NCI-H1436 treated with DMSO at 0.1 percent for 48 hours (cell line): ENCODE measurements around the gene OR52A5.
"Not testable (repeated sequence)": the region's sequence is repeated elsewhere in the genome, so short reads cannot be mapped to it uniquely, and the experiment has no call there.

Source experiments
- DNase-seq: peaks from one replicate; lab custom pipeline; 2025; lab: John Stamatoyannopoulos, UW

The OR52A5 gene

DNA sequence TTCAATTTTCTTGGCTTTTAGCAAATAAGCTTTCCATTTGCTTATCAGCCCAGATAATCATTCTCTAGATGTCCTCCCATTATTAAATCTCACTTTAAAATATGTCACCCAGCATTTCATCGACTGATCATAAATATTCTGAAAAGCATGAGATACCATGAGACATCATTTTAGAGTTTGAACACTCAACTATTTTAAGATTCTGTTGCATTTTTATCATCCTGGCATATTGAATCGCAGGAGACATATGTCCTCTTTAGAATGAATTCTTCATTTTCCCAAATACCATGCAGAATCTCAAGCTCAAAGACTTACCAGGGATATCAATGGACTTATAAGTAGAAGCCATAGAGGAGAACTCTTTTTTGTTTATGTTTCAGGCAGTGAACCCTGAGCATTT is at the start of gene OR52A5:
TSS of gene OR52A5 (minus strand) at position 361 of the 400 bp plus-strand sequence. CDS start 5,714 bp downstream, outside the sequence.
- DNase-seq = no peak

DNA sequence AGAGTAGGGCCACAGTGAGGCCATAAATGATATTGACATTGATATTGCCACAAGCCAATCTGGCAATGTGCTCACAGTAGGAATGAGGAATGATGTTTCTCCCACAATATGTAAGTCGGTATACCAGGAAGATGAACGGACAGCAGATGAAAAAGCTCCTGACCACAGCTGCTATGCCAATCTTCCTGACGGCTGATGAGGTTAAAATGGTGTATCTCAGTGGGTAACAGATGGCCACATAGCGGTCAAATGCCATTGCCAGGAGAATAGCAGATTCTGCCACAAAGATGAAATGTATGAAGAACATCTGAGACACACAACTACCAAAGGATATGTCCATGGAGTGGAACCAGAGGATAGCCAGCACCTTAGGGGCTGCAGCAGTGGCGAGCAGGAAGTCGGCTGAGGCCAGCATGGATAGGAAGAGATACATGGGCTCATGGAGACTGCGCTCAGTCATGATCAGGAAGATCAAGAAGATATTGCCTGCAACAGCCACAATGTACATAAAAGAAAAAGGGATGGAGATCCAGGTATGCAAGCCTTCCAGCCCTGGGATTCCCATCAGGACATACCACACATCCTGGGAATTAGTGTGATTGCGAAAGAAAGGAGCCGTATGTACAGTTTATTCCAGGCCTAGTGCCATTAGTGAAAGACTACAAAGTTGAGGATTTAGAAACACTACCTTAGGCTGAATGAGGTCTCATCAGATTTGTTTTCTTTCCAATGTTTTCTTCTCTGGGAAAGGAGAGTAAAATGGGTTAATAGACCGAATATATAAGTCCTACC is 40.1 kb upstream of the OR52A5 start:
- no peak for DNase-seq

GRCh38 chr11:5174934-5175333 is 36.8 kb upstream of the OR52A5 start:
- DNase-seq = no peak

GRCh38 chr11:5171856-5172255 is 33.7 kb upstream of the OR52A5 start:
- DNase-seq = no peak

GRCh38 chr11:5165898-5166297 is 27.7 kb upstream of the OR52A5 start:
- not testable (repeated sequence) for DNase-seq

GRCh38 chr11:5164807-5165206 is 26.7 kb upstream of the OR52A5 start:
- not testable (repeated sequence) for DNase-seq

DNA sequence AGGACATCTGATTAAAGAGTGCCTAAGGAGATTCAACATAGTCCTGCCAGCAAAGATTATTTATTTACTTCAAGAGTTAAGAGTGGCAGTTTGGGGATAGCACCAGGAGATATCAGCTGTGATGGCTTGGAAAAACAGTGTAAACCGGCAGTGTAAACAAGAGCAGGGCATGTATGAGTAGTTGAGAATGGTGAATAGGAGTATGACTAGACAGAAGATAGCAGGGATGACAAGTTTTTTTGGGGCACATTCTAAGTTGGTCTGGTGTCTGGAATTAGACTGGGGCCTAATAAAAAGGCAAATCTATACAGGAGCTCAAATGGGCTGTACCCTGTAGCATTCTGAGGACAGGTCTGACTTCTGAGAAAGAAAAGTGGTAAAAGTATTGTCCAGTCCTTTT is 22.9 kb upstream of the OR52A5 start:
- not testable (repeated sequence) for DNase-seq

- not testable (repeated sequence) for DNase-seq
Measured at GRCh38 chr11:5160217-5160616, 22.1 kb upstream of the OR52A5 start.

DNA sequence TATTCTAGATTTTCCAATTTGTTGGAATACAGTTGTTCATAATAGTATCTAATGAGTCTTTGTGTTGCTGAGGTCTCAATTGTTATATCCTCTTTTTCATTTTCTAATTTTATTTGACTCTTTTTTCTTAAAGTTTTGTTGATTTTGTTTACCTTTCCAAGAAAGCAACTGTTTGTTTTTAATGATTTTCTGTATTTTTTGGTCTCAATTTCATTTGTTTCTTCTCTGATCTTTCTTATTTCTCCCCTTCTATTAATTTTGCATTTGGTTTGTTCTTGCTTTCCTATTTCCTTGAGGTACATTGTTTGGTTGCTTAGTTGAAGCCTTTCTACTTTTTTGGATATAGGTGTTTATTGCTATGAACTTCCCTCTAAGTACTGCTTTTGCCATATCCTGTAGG is 21.6 kb upstream of the OR52A5 start:
- no peak for DNase-seq

DNA sequence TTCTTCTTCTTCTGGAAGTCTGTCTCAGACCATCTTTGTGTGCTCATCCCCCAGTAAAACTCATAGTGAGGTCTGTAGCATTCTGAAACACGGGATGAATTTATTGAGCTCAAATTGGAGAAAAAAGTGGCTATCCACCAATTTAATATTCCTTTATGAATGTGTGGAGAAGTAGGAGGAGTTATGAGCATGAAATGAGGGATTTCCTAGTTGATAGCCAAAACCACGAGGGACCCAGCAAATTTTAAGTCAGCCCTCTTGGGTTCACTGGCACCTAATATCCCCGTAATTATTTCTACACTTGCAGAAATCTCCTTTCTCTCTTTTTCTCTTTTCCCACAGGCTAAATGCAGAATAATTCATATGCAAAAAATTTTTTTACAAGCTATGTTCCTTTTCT is 16.5 kb upstream of the OR52A5 start, which contains the start of gene OR52A1:
TSS of gene OR52A1 (minus strand) at position 101 of the 400 bp plus-strand sequence. CDS start 2,388 bp downstream, outside the sequence.
- no peak for DNase-seq

DNA sequence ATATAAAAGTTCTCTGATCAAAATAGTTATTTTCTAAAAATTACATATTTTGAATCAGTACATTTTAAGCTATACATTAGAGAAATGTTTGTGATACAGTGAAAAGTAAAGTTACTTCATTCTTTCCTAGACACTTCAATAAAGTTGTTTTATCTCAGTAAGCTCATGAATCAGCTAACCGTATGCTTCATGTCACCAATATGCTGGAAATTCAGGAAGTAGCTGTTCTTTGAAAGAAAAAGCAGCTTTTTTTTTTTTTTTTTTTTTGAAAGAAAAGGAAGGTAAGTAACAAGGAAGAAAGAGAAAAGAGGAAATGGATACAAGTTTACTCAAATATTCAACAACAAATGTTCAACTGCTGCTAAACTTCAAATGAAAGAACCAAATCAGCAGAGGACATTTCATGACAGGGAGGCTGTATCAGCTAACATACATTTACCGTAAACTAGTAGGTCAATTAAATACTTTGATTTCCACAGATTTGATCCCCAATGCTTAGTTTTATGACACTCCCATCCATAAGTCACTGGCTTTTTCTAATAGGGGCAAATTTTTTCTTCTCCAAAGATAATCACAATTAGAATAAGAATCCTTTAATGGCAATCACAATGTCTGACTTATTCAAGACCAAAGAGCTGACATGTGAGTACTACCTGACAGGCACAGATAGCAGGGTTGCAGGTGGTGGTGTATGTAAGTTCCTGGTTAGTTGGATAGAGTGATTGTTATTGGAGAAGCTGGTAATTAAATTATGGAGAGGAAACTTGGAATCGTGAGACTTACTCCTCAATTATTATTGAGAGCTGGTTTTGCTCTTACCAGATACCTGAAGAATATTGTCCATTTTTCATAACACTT is 15.6 kb upstream of the OR52A5 start:
- no peak for DNase-seq

GRCh38 chr11:5151713-5152153 is 13.6 kb upstream of the OR52A5 start:
- DNase-seq = no peak

DNA sequence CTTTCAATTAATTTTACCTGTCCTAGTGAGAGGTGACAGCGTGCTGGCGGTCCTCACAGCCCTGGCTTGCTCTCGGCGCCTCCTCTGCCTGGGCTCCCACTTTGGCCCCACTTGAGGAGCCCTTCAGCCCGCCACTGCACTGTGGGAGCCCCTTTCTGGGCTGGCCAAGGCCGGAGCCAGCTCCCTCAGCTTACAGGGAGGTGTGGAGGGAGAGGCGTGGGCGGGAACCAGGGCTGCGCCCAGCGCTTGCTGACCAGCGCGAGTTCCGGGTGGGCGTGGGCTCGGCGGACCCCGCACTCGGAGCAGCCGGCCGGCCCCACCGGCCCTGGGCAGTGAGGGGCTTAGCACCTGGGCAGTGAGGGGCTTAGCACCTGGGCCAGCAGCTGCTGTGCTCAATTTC is 6.0 kb upstream of the OR52A5 start:
- not testable (repeated sequence) for DNase-seq

DNA sequence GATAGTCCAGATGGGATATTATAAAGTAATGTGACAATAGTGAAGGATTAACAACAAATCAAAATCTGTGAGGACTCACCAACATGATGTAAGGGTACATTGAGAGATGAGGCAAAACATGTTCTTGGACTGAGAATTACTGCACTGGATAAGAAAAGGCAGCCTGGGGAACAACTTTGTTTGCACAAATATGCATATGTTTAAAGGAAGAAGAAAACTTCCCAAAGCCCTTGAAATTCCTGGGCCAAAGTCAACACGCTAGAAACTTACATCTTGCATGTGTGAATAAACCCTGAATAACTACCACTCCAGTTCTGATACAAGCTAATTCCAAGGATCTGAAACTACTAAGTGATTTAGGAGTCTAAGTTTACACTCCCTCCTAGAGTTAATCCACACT is 1.1 kb downstream of the OR52A5 start:
- no peak for DNase-seq

DNA sequence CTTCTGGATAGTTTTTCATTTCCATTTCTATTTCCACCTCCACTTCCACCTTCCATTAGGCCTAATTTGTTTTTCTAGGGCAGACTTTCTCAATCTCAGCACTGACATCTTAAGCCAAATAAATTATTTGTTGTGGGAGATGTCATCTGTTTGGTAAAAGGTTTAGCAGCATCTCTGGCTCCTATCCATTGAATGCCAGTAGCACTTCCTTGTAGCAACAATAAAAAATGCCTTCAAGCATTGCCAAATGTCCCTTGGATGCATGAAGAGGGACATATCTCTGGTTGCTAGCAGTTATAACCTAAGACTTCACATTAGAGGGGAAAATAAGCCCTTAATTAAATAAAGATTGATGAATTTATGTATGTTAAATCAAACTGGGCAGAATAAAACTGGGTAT is 1.9 kb downstream of the OR52A5 start:
- no peak for DNase-seq

DNA sequence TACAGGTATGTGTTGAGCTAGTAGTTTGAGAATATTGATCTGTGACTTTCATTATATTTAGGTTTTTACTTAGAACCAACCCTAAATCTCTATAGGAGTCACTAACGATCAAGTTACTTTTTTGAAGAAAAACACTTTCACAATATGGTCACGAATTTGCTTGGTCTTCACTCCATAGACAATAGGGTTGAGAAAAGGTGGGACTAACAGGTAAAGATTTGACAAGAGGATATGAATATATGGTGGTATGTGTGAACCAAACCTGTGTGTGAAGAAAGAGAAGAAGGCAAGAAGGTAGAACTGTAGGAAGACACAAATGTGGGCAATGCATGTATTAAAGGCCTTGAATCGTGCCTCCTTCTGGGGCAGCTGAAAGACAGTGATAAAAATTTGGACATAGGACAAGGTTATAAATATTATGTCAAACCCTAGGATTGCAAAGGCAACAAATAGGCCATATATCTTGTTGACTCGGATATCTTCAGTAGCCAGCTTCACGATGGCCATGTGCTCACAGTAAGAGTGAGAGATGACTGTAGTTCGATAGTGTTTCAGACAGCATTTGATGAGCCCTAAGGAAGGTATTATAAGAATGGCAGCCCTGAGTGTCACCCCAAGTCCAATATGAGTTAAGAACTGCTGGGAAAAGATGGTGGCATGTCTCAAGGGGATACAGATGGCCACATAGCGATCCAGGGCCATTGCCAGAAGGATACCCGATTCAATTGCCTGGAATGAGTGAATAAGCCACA is 6.4 kb downstream of the OR52A5 start:
- DNase-seq = no peak

GRCh38 chr11:5129457-5129877 is 8.7 kb downstream of the OR52A5 start:
- no peak for DNase-seq

DNA sequence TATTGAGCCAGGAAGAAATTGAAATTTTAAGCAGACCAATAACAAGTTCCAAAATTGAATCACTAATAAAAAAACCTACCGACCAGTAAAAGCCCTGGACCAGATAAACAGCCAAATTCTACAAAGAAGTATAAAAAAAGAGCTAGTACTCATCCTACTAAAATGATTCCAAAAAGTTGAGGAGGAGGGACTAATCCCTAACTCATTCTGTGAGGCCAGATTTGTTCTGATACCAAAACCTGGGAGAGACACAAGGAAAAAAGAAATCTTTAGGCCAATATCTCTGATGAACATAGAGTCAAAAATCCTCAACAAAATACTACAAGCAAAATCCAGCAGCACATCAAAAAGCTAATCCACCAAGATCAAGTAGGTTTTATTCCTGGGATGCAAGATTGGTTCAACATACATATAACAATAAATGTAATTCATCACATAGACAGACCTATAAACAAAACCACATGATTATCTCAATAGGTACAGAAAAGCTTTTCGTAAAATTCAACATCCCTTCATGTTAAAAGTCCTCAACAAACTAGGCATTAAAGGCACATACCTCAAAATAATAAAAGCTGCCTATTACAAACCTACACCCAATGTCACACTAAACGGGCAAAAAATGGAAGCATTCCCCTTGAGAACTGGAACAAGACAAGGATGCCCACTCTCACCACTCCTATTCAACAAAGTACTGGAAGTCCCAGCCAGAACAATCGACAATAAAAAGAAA is 13.1 kb downstream of the OR52A5 start:
- no peak for DNase-seq

- no peak for DNase-seq
Measured at GRCh38 chr11:5123802-5124521, 14.2 kb downstream of the OR52A5 start.

GRCh38 chr11:5118893-5119292 is 19.3 kb downstream of the OR52A5 start:
- DNase-seq = no peak

DNA sequence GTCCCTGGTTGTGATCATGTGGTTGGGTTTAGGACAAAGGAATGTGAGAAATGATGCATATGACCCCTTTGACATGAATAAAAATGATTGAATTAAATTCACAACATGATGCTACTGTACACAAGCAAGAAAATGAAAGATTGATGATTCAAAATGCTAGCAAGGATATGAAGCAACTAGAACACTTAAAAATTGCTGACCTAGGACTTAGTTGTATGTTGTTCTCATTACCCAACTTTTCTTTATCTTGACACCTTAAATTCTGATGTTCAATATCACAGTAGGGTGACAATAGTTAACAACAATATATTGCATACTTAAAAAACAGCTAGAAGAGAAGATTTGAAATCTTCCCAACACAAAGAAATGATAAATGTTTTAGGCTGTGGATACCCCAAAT is 20.6 kb downstream of the OR52A5 start:
- no peak for DNase-seq
